IMR-90 (cell line): ENCODE measurements around the gene PARP1. TPM values are rescaled to one million over a fixed set of nuclear protein-coding genes. Genes with fewer than 3 reads are reported as not detected.

ENCODE experiments used
- ATAC-seq: fragments of 200-7000 bp; cut with Tn5 transposase; 2 replicates; pipeline ENCODE4 v1.9.1; 2020; ENCODE audit warnings: low read depth, mild to moderate bottlenecking, moderate library complexity
- BruUV-seq: library from RNA; stranded (reverse); fragments of 400-500 nt; replicated peaks from 2 replicates; lab custom pipeline; 2021; lab: Mats Ljungman, UMichigan
- CTCF ChIA-PET: fragments of 300-600 bp; formaldehyde crosslinking; extraction: SDS; loops from one replicate; lab custom pipeline; 2021; ENCODE audit warnings: antibody characterized with exemption; lab: Yijun Ruan, JAX
- POLR2A ChIA-PET: fragments of 300-600 bp; sonication (Branson Sonifier 250); formaldehyde crosslinking; loops from one replicate; lab custom pipeline; 2022; ENCODE audit warnings: antibody characterized with exemption; ENCODE audit not compliant: unreplicated experiment; lab: Charles Lee
- DNase-seq: peaks from one replicate; pipeline ENCODE4 v3.0.0; 2013
- H2AFZ ChIP-seq: replicated peaks from 2 replicates; pipeline ENCODE3; 2013; ENCODE audit warnings: low read length, mild to moderate bottlenecking; ENCODE audit not compliant: poor library complexity
- H2AK5ac ChIP-seq: 2 replicates; pipeline ENCODE4 v1.6.1; 2013; ENCODE audit warnings: low read depth, low read length, inconsistent platforms
- H2AK9ac ChIP-seq: replicated peaks from 2 replicates; pipeline ENCODE3; 2013; ENCODE audit warnings: mild to moderate bottlenecking, low read depth, low read length, moderate library complexity; ENCODE audit not compliant: poor library complexity
- H2BK120ac ChIP-seq: 2 replicates; pipeline ENCODE4 v1.6.1; 2013; ENCODE audit warnings: low read depth, low read length, inconsistent platforms
- H2BK15ac ChIP-seq: 3 replicates; pipeline ENCODE4 v1.6.1; 2013; ENCODE audit warnings: low read depth, low read length, inconsistent platforms
- H2BK20ac ChIP-seq: 2 replicates; pipeline ENCODE4 v1.6.1; 2013; ENCODE audit warnings: low read depth, mild to moderate bottlenecking, inconsistent platforms, low read length, moderate library complexity
- H2BK5ac ChIP-seq: 2 replicates; pipeline ENCODE4 v1.6.1; 2013; ENCODE audit warnings: mild to moderate bottlenecking, low read depth, low read length, inconsistent platforms; ENCODE audit not compliant: poor library complexity, severe bottlenecking
- H3K14ac ChIP-seq: replicated peaks from 2 replicates; pipeline ENCODE4 v1.6.1; 2013; ENCODE audit warnings: low read depth, low read length, inconsistent platforms
- H3K18ac ChIP-seq: 2 replicates; pipeline ENCODE4 v1.6.1; 2013; ENCODE audit warnings: low read depth, low read length, control low read depth
- H3K23ac ChIP-seq: 2 replicates; pipeline ENCODE4 v1.6.1; 2013; ENCODE audit warnings: low read depth, low read length, inconsistent platforms
- H3K27ac ChIP-seq: 2 replicates; pipeline ENCODE4 v1.5.1; 2013; ENCODE audit warnings: mild to moderate bottlenecking, control low read depth, low read length; ENCODE audit not compliant: insufficient read depth
- H3K27me3 ChIP-seq: 2 replicates; pipeline ENCODE4 v1.6.1; 2013; ENCODE audit warnings: low read length; ENCODE audit not compliant: control insufficient read depth, insufficient read depth
- H3K36me3 ChIP-seq: 2 replicates; pipeline ENCODE4 v1.6.1; 2013; ENCODE audit warnings: low read length, mixed read lengths; ENCODE audit not compliant: control insufficient read depth, insufficient read depth
- H3K4ac ChIP-seq: 2 replicates; pipeline ENCODE4 v1.6.1; 2013; ENCODE audit warnings: low read depth, low read length, inconsistent platforms
- H3K4me1 ChIP-seq: 2 replicates; pipeline ENCODE4 v1.6.1; 2013; ENCODE audit warnings: low read length, mixed read lengths; ENCODE audit not compliant: control insufficient read depth, insufficient read depth
- H3K4me2 ChIP-seq: 2 replicates; pipeline ENCODE4 v1.6.1; 2013; ENCODE audit warnings: low read depth, mild to moderate bottlenecking, control low read depth, low read length, moderate library complexity
- H3K4me3 ChIP-seq: 2 replicates; pipeline ENCODE4 v1.5.1; 2013; ENCODE audit warnings: low read depth, mild to moderate bottlenecking, control low read depth, low read length, moderate library complexity; ENCODE audit not compliant: insufficient read depth
- H3K56ac ChIP-seq: 2 replicates; pipeline ENCODE4 v1.6.1; 2013; ENCODE audit warnings: low read length, inconsistent platforms; ENCODE audit not compliant: insufficient read depth; ENCODE audit errors: extremely low read depth
- H3K79me1 ChIP-seq, 2 experiments: 2 replicates each; pipeline ENCODE4 v1.6.1; 2013; ENCODE audit warnings: low read length in 2 of 2, inconsistent platforms in 1 of 2, low read depth in 1 of 2
- H3K9ac ChIP-seq: 2 replicates; pipeline ENCODE4 v1.6.1; 2013; ENCODE audit warnings: low read depth, low read length, control low read depth
- H3K9me1 ChIP-seq: 2 replicates; pipeline ENCODE4 v1.6.1; 2013; ENCODE audit warnings: low read length, inconsistent platforms; ENCODE audit not compliant: insufficient read depth
- H3K9me3 ChIP-seq: 2 replicates; pipeline ENCODE4 v1.6.1; 2013; ENCODE audit warnings: low read length; ENCODE audit not compliant: control insufficient read depth, insufficient read depth
- H4K20me1 ChIP-seq: 2 replicates; pipeline ENCODE4 v1.6.1; 2013; ENCODE audit warnings: low read length, inconsistent platforms; ENCODE audit not compliant: insufficient read depth
- H4K5ac ChIP-seq: 2 replicates; pipeline ENCODE4 v1.6.1; 2013; ENCODE audit warnings: mild to moderate bottlenecking, low read depth, low read length, control low read depth
- H4K8ac ChIP-seq, 2 experiments: 2 replicates each; pipeline ENCODE4 v1.6.1; 2013; ENCODE audit warnings: low read depth in 2 of 2, low read length in 2 of 2, control low read depth in 1 of 2, inconsistent platforms in 1 of 2
- H4K91ac ChIP-seq: 2 replicates; pipeline ENCODE4 v1.6.1; 2013; ENCODE audit warnings: low read depth, low read length, inconsistent platforms; ENCODE audit not compliant: insufficient read depth
- BHLHE40 ChIP-seq: fragments of 150-350 bp; IDR thresholded peaks from 2 replicates; pipeline ENCODE4 v1.6.1; 2016; ENCODE audit warnings: mild to moderate bottlenecking, low read depth, low read length
- CEBPB ChIP-seq: IDR thresholded peaks from 2 replicates; pipeline ENCODE4 v1.6.1; 2012; ENCODE audit warnings: low read depth, low read length, improper control_type of control experiment
- CHD1 ChIP-seq: IDR thresholded peaks from 2 replicates; pipeline ENCODE4 v1.6.1; 2012; ENCODE audit warnings: low read depth, low read length, improper control_type of control experiment
- CTCF ChIP-seq: conservative IDR thresholded peaks from 2 replicates; pipeline ENCODE4 v1.5.1; 2012; ENCODE audit warnings: mild to moderate bottlenecking, low read depth, low read length, improper control_type of control experiment
- ELK1 ChIP-seq: fragments of 150-350 bp; IDR thresholded peaks from 2 replicates; pipeline ENCODE4 v1.6.1; 2016; ENCODE audit warnings: low read depth, mild to moderate bottlenecking, low read length, moderate library complexity, borderline replicate concordance
- FOS ChIP-seq: fragments of 150-350 bp; IDR thresholded peaks from 2 replicates; pipeline ENCODE4 v1.6.1; 2016; ENCODE audit warnings: low read depth, low read length
- MAFK ChIP-seq: IDR thresholded peaks from 2 replicates; pipeline ENCODE4 v1.6.1; 2012; ENCODE audit warnings: low read depth, low read length, improper control_type of control experiment
- MAZ ChIP-seq: IDR thresholded peaks from 2 replicates; pipeline ENCODE4 v1.6.1; 2012; ENCODE audit warnings: low read depth, mild to moderate bottlenecking, low read length, improper control_type of control experiment, moderate library complexity, borderline replicate concordance
- MXI1 ChIP-seq: IDR thresholded peaks from 2 replicates; pipeline ENCODE4 v1.6.1; 2012; ENCODE audit warnings: low read depth, mild to moderate bottlenecking, low read length, moderate library complexity, borderline replicate concordance
- NFE2L2 ChIP-seq: fragments of 150-350 bp; IDR thresholded peaks from 2 replicates; pipeline ENCODE4 v1.6.1; 2016; ENCODE audit warnings: low read depth, mild to moderate bottlenecking, low read length
- POLR2A ChIP-seq: IDR thresholded peaks from 2 replicates; pipeline ENCODE4 v1.6.1; 2012; ENCODE audit warnings: mild to moderate bottlenecking, low read depth, low read length
- RAD21 ChIP-seq: IDR thresholded peaks from 2 replicates; pipeline ENCODE4 v1.6.1; 2012; ENCODE audit warnings: low read length, improper control_type of control experiment
- RCOR1 ChIP-seq: IDR thresholded peaks from 2 replicates; pipeline ENCODE4 v1.6.1; 2012; ENCODE audit warnings: mild to moderate bottlenecking, low read length, improper control_type of control experiment; ENCODE audit not compliant: insufficient replicate concordance
- RFX5 ChIP-seq: IDR thresholded peaks from 2 replicates; pipeline ENCODE4 v1.8.0; 2012; ENCODE audit warnings: low read depth, mild to moderate bottlenecking, low read length, moderate library complexity
- SMC3 ChIP-seq: fragments of 150-350 bp; IDR thresholded peaks from 2 replicates; pipeline ENCODE4 v1.6.1; 2016; ENCODE audit warnings: low read depth, mild to moderate bottlenecking, antibody characterized with exemption, low read length, moderate library complexity
- USF2 ChIP-seq: fragments of 150-350 bp; IDR thresholded peaks from 2 replicates; pipeline ENCODE4 v1.6.1; 2017; ENCODE audit warnings: mild to moderate bottlenecking, antibody characterized with exemption, low read length, low read depth
- WGBS, 2 experiments: methylation state at CpG; one replicate each; pipeline versions ENCODE4 v1.1.5 to v1.1.7; 2013; ENCODE audit warnings: missing lambda C conversion rate in 2 of 2; ENCODE audit not compliant: insufficient read length in 1 of 2; ENCODE audit errors: extremely low coverage in 2 of 2; 5-methylcytosine and 5-hydroxymethylcytosine counted together
- dilution Hi-C: fragments of 300-500 bp; cut with HindIII; formaldehyde crosslinking; loops from one replicate; pipeline ENCODE4 v1.14.3; 2018; ENCODE audit warnings: low sequenced_read_pairs; ENCODE audit not compliant: unreplicated experiment
- in situ Hi-C: fragments of 300-500 bp; cut with MboI; formaldehyde crosslinking; loops from 3 replicates; pipeline ENCODE4 v1.14.3; 2019; ENCODE audit warnings: low sequenced_read_pairs, inconsistent platforms, mixed read lengths
- intact Hi-C: fragments of 100-400 bp; cut with micrococcal nuclease; formaldehyde crosslinking; loops from 2 replicates; pipeline ENCODE4 v1.10.0; 2022
- polyA plus RNA-seq, 3 experiments: library from polyadenylated mRNA; depleted of rRNA; stranded (reverse); fragments of >200 nt; gene quantifications; 2 replicates each; pipeline ENCODE4 v1.2.3, GENCODE V29; 2012; ENCODE audit warnings: low replicate concordance in 1 of 3
- total RNA-seq: library from RNA; depleted of rRNA; stranded (reverse); fragments of >200 nt; gene quantifications from 2 replicates; pipeline ENCODE4 v1.2.3, GENCODE V29; 2012

PARP1 gene
- total and polyA plus RNA-seq, 2 of the 4 experiments (the other 2 are of a cell fraction): 86.5 to 105 TPM

- ATAC-seq: no peak
- Histone ChIP-seq H3K27me3 (no peaks in the 10 kb centered on the region), H2BK120ac (no peak overlapping the region), H3K36me3 (peaks cover 3% of the 10 kb centered on the region), H2AK5ac (no peak overlapping the region), H3K4me1 (no peaks in the 10 kb centered on the region; the same call in 1 of the 2 replicates), H2AK9ac (no peak overlapping the region), H3K56ac (no peak overlapping the region), H3K9ac (no peak overlapping the region), H3K4me2 (no peak overlapping the region), H2BK5ac (no peak overlapping the region), H3K79me1 (no peaks in the 10 kb centered on the region), H3K14ac (no peak overlapping the region), H4K91ac (no peak overlapping the region), H3K9me3 (no peaks in the 10 kb centered on the region), H3K4me3 (no peak overlapping the region), H4K20me1 (no peaks in the 10 kb centered on the region), H2BK15ac (no peak overlapping the region), H3K23ac (no peak overlapping the region), H2BK20ac (no peak overlapping the region), H3K4ac (no peak overlapping the region), H4K8ac (no peak overlapping the region), H4K5ac (no peak overlapping the region), H3K9me1 (peaks cover 9% of the 10 kb centered on the region), H3K27ac (no peak overlapping the region), H2AFZ (no peak overlapping the region), H3K18ac (no peak overlapping the region)
- dilution Hi-C loops (no loop called here), intact Hi-C loops (no loop called here), in situ Hi-C loops (no loop called here)
- DNase-seq: no peak
- TF ChIP-seq CEBPB: no peak
- no peak for TF ChIP-seq FOS
- no peak for TF ChIP-seq MAZ
- no peak for TF ChIP-seq MXI1
- TF ChIP-seq RFX5: no peak
- TF ChIP-seq USF2: no peak
- no peak for TF ChIP-seq SMC3
- no peak for TF ChIP-seq ELK1
- TF ChIP-seq POLR2A: no peak
- no peak for TF ChIP-seq CHD1
- TF ChIP-seq BHLHE40: no peak
- no peak for TF ChIP-seq NFE2L2
- no peak for TF ChIP-seq RCOR1
- no peak for TF ChIP-seq CTCF
- no peak for TF ChIP-seq MAFK
- no peak for TF ChIP-seq RAD21
- CTCF ChIA-PET: interaction anchor here (1.3 kb wide), 1 partner anchor 9 kb away, joined by 3 read pairs; no protein-coding TSS in a partner anchor
- POLR2A ChIA-PET: no interaction called here
- no TSS peak for BruUV-seq
- WGBS, 2 experiments: 96% methylated on average over 6 of the region's 10 CpGs; no CpG with 5 or more reads in 1 of the 2 experiments
Measured at GRCh38 chr1:226355016-226355415, 52.9 kb downstream of the PARP1 start.
